Thymus (tissue), 11 donors: ENCODE results near the gene ACTL10. TPM values are rescaled to one million over a fixed set of nuclear protein-coding genes. Genes with fewer than 3 reads are reported as not detected.

Experiments used
- DNase-seq, 9 donors: peaks; one replicate each; pipeline ENCODE4 v3.0.0-alpha.2; 2013; ENCODE audit warnings: low spot score in 9 of 9, low read depth in 6 of 9, missing footprints in 1 of 9
- H3K27ac ChIP-seq, 2 donors: one replicate each; pipeline ENCODE4 v1.5.1; 2013; ENCODE audit warnings: control low read depth in 1 of 2, low read depth in 1 of 2, low read length in 1 of 2, mild to moderate bottlenecking in 1 of 2, moderate library complexity in 1 of 2
- H3K27me3 ChIP-seq, 2 donors: one replicate each; pipeline ENCODE4 v1.5.1; 2013; ENCODE audit warnings: low read length in 1 of 2; ENCODE audit not compliant: control insufficient read depth in 2 of 2, insufficient read depth in 1 of 2
- H3K36me3 ChIP-seq, 2 donors: one replicate each; pipeline ENCODE4 v1.5.1; 2013; ENCODE audit warnings: low read length in 1 of 2, mild to moderate bottlenecking in 1 of 2, moderate library complexity in 1 of 2; ENCODE audit not compliant: control insufficient read depth in 2 of 2, insufficient read depth in 2 of 2
- H3K4me1 ChIP-seq, 2 donors: one replicate each; pipeline ENCODE4 v1.5.1; 2013; ENCODE audit warnings: low read length in 2 of 2; ENCODE audit not compliant: control insufficient read depth in 2 of 2, insufficient read depth in 2 of 2
- H3K4me3 ChIP-seq, 2 donors: one replicate each; pipeline ENCODE4 v1.5.1; 2013; ENCODE audit warnings: low read length in 2 of 2, control low read depth in 1 of 2, mild to moderate bottlenecking in 1 of 2
- H3K9me3 ChIP-seq, 2 donors: one replicate each; pipeline ENCODE4 v1.5.1; 2013; ENCODE audit warnings: low read length in 1 of 2, mild to moderate bottlenecking in 1 of 2; ENCODE audit not compliant: control insufficient read depth in 2 of 2, insufficient read depth in 1 of 2
- WGBS: extraction: QIAGEN DNeasy Blood & Tissue Kit; methylation state at CpG from one replicate; pipeline ENCODE4 v1.1.7; 2013; 5-methylcytosine and 5-hydroxymethylcytosine counted together
- polyA plus RNA-seq: library from polyadenylated mRNA; stranded (reverse); fragments of 200-250 nt; gene quantifications from one replicate; pipeline ENCODE4 v1.2.3, GENCODE V29; 2013
- total RNA-seq: library from RNA; stranded (reverse); fragments of 120-200 nt; gene quantifications from one replicate; pipeline ENCODE4 v1.2.4, GENCODE V29; 2013
- donor health status: healthy.

ACTL10 gene
- total and polyA plus RNA-seq, 2 donors: 1.2 to 2.8 TPM

- Histone ChIP-seq H3K4me1 (peaks cover 5 to 43% of the 10 kb centered on the region in 2 donors), H3K9me3 (peaks cover 0 to 10% of the 10 kb centered on the region in 2 donors), H3K36me3 (peaks cover 2 to 3% of the 10 kb centered on the region in 2 donors), H3K4me3 (peak overlapping the region; percentile 43 to 62), H3K27me3 (peaks cover 3 to 31% of the 10 kb centered on the region in 2 donors), H3K27ac (peak overlapping the region in 1 of 2 donors; percentile 67)
- WGBS: 1% methylated on average over 55 of the region's 55 CpGs
- peak in 1 of 9 donors; percentile 46 for DNase-seq
Observed at GRCh38 chr20:33667245-33667675, 517 bp downstream of the ACTL10 start.

- 4% methylated on average over 47 of the region's 47 CpGs for WGBS
- Histone ChIP-seq H3K9me3 (peaks cover 0 to 10% of the 10 kb centered on the region in 2 donors), H3K27ac (no peak overlapping the region), H3K4me1 (peaks cover 5 to 44% of the 10 kb centered on the region in 2 donors), H3K27me3 (peaks cover 3 to 31% of the 10 kb centered on the region in 2 donors), H3K36me3 (peaks cover 2 to 3% of the 10 kb centered on the region in 2 donors), H3K4me3 (peak overlapping the region; percentile 43 to 62)
- DNase-seq: peak in 4 of 9 donors; percentile 45 to 79 (median 74)
Observed at GRCh38 chr20:33667676-33668465, 1.1 kb downstream of the ACTL10 start.

GRCh38 chr20:33668466-33669155, 1.9 kb downstream of the ACTL10 start:
- 95% methylated on average over 13 of the region's 13 CpGs for WGBS
- DNase-seq: no peak
- Histone ChIP-seq H3K27ac (no peak overlapping the region), H3K27me3 (peaks cover 3 to 35% of the 10 kb centered on the region in 2 donors), H3K36me3 (peaks cover 2 to 3% of the 10 kb centered on the region in 2 donors), H3K9me3 (peaks cover 0 to 5% of the 10 kb centered on the region in 2 donors), H3K4me3 (no peak overlapping the region), H3K4me1 (peaks cover 5 to 46% of the 10 kb centered on the region in 2 donors)

GRCh38 chr20:33669224-33669623, 2.5 kb downstream of the ACTL10 start:
- Histone ChIP-seq H3K27me3 (peaks cover 3 to 40% of the 10 kb centered on the region in 2 donors), H3K36me3 (peaks cover 2 to 3% of the 10 kb centered on the region in 2 donors), H3K27ac (no peak overlapping the region), H3K4me3 (no peak overlapping the region), H3K4me1 (peaks cover 8 to 45% of the 10 kb centered on the region in 2 donors), H3K9me3 (peaks cover 0 to 5% of the 10 kb centered on the region in 2 donors)
- no peak for DNase-seq
- 96% methylated on average over 5 of the region's 5 CpGs for WGBS

GRCh38 chr20:33669873-33670640, 3.3 kb downstream of the ACTL10 start:
- DNase-seq: no peak
- Histone ChIP-seq H3K9me3 (peaks cover 0 to 5% of the 10 kb centered on the region in 2 donors), H3K36me3 (peaks cover 2 to 3% of the 10 kb centered on the region in 2 donors), H3K4me1 (peaks cover 15 to 47% of the 10 kb centered on the region in 2 donors), H3K27ac (no peak overlapping the region), H3K27me3 (peaks cover 3 to 45% of the 10 kb centered on the region in 2 donors), H3K4me3 (no peak overlapping the region)
- 96% methylated on average over 13 of the region's 13 CpGs for WGBS

- H3K27me3 ChIP-seq: peaks cover 3 to 41% of the 10 kb centered on the region in 2 donors
- H3K4me1 ChIP-seq: peaks cover 18 to 48% of the 10 kb centered on the region in 2 donors
- no peak overlapping the region for H3K4me3 ChIP-seq
- peaks cover 3 to 6% of the 10 kb centered on the region in 2 donors for H3K36me3 ChIP-seq
- no peak overlapping the region for H3K27ac ChIP-seq
- no peak for DNase-seq
- H3K9me3 ChIP-seq: peaks cover 0 to 5% of the 10 kb centered on the region in 2 donors
- WGBS: 98% methylated on average over 6 of the region's 6 CpGs
Observed at GRCh38 chr20:33670715-33671499, 4.2 kb downstream of the ACTL10 start.

GRCh38 chr20:33671573-33672288, 5.0 kb downstream of the ACTL10 start:
- H3K4me3 ChIP-seq: no peak overlapping the region

More at GRCh38 chr20:33671573-33672288, 5.0 kb downstream of the ACTL10 start:
- peaks cover 0 to 33% of the 10 kb centered on the region in 2 donors for H3K27me3 ChIP-seq
- H3K36me3 ChIP-seq: peaks cover 8 to 14% of the 10 kb centered on the region in 2 donors
- H3K4me1 ChIP-seq: peaks cover 18 to 40% of the 10 kb centered on the region in 2 donors
- WGBS: 93% methylated on average over 8 of the region's 8 CpGs
- no peak overlapping the region for H3K27ac ChIP-seq
- DNase-seq: no peak
- peaks cover 0 to 5% of the 10 kb centered on the region in 2 donors for H3K9me3 ChIP-seq
